GM19328 (cell line): ENCODE measurements around the gene CYSTM1.

ENCODE experiments used
- ATAC-seq: cut with Tn5 transposase; IDR thresholded peaks from one replicate; pipeline ENCODE4 v1.9.1; 2021; ENCODE audit warnings: mild to moderate bottlenecking, moderate library complexity; ENCODE audit not compliant: unreplicated experiment

The CYSTM1 gene

GRCh38 chr5:140232731-140233130 is 57.7 kb downstream of the CYSTM1 start:
- ATAC-seq = no peak

GRCh38 chr5:140234377-140234989 is 59.5 kb downstream of the CYSTM1 start:
- no peak for ATAC-seq

GRCh38 chr5:140235791-140236551 is 61.0 kb downstream of the CYSTM1 start:
- no peak for ATAC-seq

- ATAC-seq = no peak
Measured at GRCh38 chr5:140236891-140237598, 62.1 kb downstream of the CYSTM1 start.

- ATAC-seq = no peak
Measured at GRCh38 chr5:140238756-140239155, 63.8 kb downstream of the CYSTM1 start.

GRCh38 chr5:140239461-140239860 is 64.5 kb downstream of the CYSTM1 start:
- no peak for ATAC-seq

- no peak for ATAC-seq
Measured at GRCh38 chr5:140239939-140240700, 65.1 kb downstream of the CYSTM1 start.

GRCh38 chr5:140240987-140241706 is 66.2 kb downstream of the CYSTM1 start:
- no peak for ATAC-seq

- no peak for ATAC-seq
Measured at GRCh38 chr5:140242099-140242498, 67.1 kb downstream of the CYSTM1 start.

- ATAC-seq = no peak
Measured at GRCh38 chr5:140242890-140243585, 68.0 kb downstream of the CYSTM1 start.

GRCh38 chr5:140243706-140244250 is 68.8 kb downstream of the CYSTM1 start:
- no peak for ATAC-seq

- no peak for ATAC-seq
Measured at GRCh38 chr5:140244525-140245025, 69.6 kb downstream of the CYSTM1 start.

GRCh38 chr5:140245341-140245740 is 70.4 kb downstream of the CYSTM1 start:
- no peak for ATAC-seq

GRCh38 chr5:140245926-140246325 is 70.9 kb downstream of the CYSTM1 start:
- ATAC-seq = no peak

GRCh38 chr5:140246378-140247122 is 71.6 kb downstream of the CYSTM1 start:
- ATAC-seq = no peak

- ATAC-seq = no peak
Measured at GRCh38 chr5:140248414-140248813, 73.4 kb downstream of the CYSTM1 start.

GRCh38 chr5:140249536-140249935 is 74.5 kb downstream of the CYSTM1 start:
- ATAC-seq = no peak

- no peak for ATAC-seq
Measured at GRCh38 chr5:140250386-140250785, 75.4 kb downstream of the CYSTM1 start.

- no peak for ATAC-seq
Measured at GRCh38 chr5:140251527-140251973, 76.6 kb downstream of the CYSTM1 start.
